Erythroblast (primary cell): ENCODE measurements around the gene ZFYVE16.

Source experiments
- GATA1 ChIP-seq: IDR thresholded peaks from 2 replicates; pipeline ENCODE4 v1.6.1; 2011; ENCODE audit warnings: low read depth, mild to moderate bottlenecking, control low read depth, low read length, moderate library complexity
- POLR2A ChIP-seq: IDR thresholded peaks from 2 replicates; pipeline ENCODE4 v1.6.1; 2011; ENCODE audit warnings: mild to moderate bottlenecking, low read length

DNA sequence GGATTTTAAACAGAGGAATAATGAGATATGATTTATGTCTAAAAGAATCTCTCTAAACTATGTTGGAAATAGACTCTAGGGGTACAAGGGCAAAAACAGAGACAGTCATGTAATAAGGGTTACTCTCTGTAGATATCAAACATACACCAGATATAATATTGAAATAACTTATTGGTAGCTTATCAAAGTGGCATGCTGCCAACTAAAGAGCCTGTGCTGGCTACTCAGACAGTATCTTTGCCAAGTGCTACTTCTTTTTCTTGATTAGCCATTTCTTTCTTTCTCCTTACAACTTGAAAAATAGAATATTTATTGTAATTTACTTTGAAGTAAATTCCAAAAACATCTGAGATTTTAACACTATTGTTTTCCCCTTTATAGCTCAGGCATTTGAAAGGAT is 34.9 kb downstream of the ZFYVE16 start:
- TF ChIP-seq POLR2A = no peak
- TF ChIP-seq GATA1 = no peak
